Activated CD4-positive, alpha-beta T cell treated with anti-CD3 and anti-CD28 coated beads, Interleukin-2, amount 10 ng/mL, durations not matched to agents 7 days and 5 days (primary cell): ENCODE results near the gene ADD3. TPM values are rescaled to one million over a fixed set of nuclear protein-coding genes. Genes with fewer than 3 reads are reported as not detected.

Source experiments
- CTCF ChIA-PET: fragments of 350-600 bp; sonication (Branson Sonifier 250); formaldehyde crosslinking; loops from one replicate; lab custom pipeline; 2021; ENCODE audit warnings: antibody characterized with exemption; lab: Charles Lee
- POLR2A ChIA-PET: fragments of 350-600 bp; sonication (Branson Sonifier 250); formaldehyde crosslinking; loops from one replicate; lab custom pipeline; 2021; ENCODE audit warnings: antibody characterized with exemption; lab: Charles Lee
- DNase-seq: peaks from one replicate; pipeline ENCODE4 v3.0.0-alpha.2; 2020
- H3K27ac Mint-ChIP-seq: one replicate; pipeline ENCODE4 v1.8.0; 2021; ENCODE audit warnings: mild to moderate bottlenecking, moderate library complexity, mixed read lengths
- H3K27me3 Mint-ChIP-seq: one replicate; pipeline ENCODE4 v1.8.0; 2021; ENCODE audit warnings: mixed read lengths
- H3K36me3 Mint-ChIP-seq: one replicate; pipeline ENCODE4 v1.8.0; 2021; ENCODE audit warnings: low read depth, mixed read lengths
- H3K4me1 Mint-ChIP-seq: one replicate; pipeline ENCODE4 v1.8.0; 2021; ENCODE audit warnings: mixed read lengths
- H3K4me3 Mint-ChIP-seq: one replicate; pipeline ENCODE4 v1.8.0; 2021; ENCODE audit warnings: mild to moderate bottlenecking, moderate library complexity, mixed read lengths
- H3K9me3 Mint-ChIP-seq: one replicate; pipeline ENCODE4 v1.8.0; 2021; ENCODE audit warnings: mixed read lengths
- total RNA-seq, 2 experiments: library from RNA; stranded (reverse); gene quantifications; one replicate each; pipeline ENCODE4 v1.2.3, GENCODE V29; 2021

The ADD3 gene
- total RNA-seq, 2 experiments from 2014 or later = 360 to 444 TPM

GRCh38 chr10:110160081-110160480 is 152.3 kb downstream of the ADD3 start:
- peaks cover 84% of the 10 kb centered on the region for H3K27me3 Mint-ChIP-seq
- H3K9me3 Mint-ChIP-seq = no peaks in the 10 kb centered on the region
- H3K4me1 Mint-ChIP-seq = peaks cover 28% of the 10 kb centered on the region
- POLR2A ChIA-PET = no interaction called here
- H3K36me3 Mint-ChIP-seq = no peaks in the 10 kb centered on the region
- no peak overlapping the region for H3K27ac Mint-ChIP-seq
- H3K4me3 Mint-ChIP-seq = no peak overlapping the region
- DNase-seq = no peak
- CTCF ChIA-PET = interaction anchor here (0.9 to 1.2 kb wide), 2 partner anchors 51 to 126 kb away, joined by 3 to 5 read pairs; no protein-coding TSS in a partner anchor

GRCh38 chr10:110160522-110160921 is 152.7 kb downstream of the ADD3 start:
- POLR2A ChIA-PET = interaction anchor here (0.5 kb wide), 1 partner anchor 43 kb away, joined by 5 read pairs; no protein-coding TSS in a partner anchor
- DNase-seq = no peak
- H3K27me3 Mint-ChIP-seq = peaks cover 85% of the 10 kb centered on the region
- peaks cover 25% of the 10 kb centered on the region for H3K4me1 Mint-ChIP-seq
- H3K4me3 Mint-ChIP-seq = no peak overlapping the region
- no peaks in the 10 kb centered on the region for H3K9me3 Mint-ChIP-seq
- H3K27ac Mint-ChIP-seq = no peak overlapping the region
- no peaks in the 10 kb centered on the region for H3K36me3 Mint-ChIP-seq
- CTCF ChIA-PET = interaction anchor here (0.9 to 1.2 kb wide), 2 partner anchors 50 to 125 kb away, joined by 3 to 5 read pairs; no protein-coding TSS in a partner anchor

DNA sequence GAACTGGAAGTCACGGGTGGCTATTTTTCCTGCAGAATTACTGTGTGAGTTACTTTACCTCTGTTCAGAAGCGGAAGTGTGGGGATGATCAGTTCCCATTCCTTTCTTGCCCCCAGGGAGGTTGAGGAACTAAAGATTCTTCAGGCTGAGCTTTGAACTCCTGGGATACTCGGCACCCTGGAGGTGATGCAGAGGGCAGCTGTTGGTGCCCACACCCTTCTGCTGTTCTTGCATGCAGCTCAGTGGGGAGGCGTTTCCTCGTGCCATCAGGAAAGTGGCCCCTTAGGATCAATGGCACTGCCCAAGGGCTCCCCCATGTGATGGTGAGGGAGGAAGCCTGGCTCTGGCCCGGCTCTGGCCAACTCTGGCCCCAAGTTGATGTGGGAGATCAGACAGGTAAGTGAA is 155.0 kb downstream of the ADD3 start:
- Mint-ChIP-seq H3K9me3 (no peaks in the 10 kb centered on the region), H3K4me3 (no peak overlapping the region), H3K27me3 (peaks cover 82% of the 10 kb centered on the region), H3K36me3 (no peaks in the 10 kb centered on the region), H3K27ac (no peak overlapping the region), H3K4me1 (peaks cover 7% of the 10 kb centered on the region)
- ChIA-PET CTCF (interaction anchor here (1.0 to 1.8 kb wide), 2 partner anchors 12 to 93 kb away, joined by 3 to 4 read pairs; no protein-coding TSS in a partner anchor), POLR2A (no interaction called here)
- no peak for DNase-seq

DNA sequence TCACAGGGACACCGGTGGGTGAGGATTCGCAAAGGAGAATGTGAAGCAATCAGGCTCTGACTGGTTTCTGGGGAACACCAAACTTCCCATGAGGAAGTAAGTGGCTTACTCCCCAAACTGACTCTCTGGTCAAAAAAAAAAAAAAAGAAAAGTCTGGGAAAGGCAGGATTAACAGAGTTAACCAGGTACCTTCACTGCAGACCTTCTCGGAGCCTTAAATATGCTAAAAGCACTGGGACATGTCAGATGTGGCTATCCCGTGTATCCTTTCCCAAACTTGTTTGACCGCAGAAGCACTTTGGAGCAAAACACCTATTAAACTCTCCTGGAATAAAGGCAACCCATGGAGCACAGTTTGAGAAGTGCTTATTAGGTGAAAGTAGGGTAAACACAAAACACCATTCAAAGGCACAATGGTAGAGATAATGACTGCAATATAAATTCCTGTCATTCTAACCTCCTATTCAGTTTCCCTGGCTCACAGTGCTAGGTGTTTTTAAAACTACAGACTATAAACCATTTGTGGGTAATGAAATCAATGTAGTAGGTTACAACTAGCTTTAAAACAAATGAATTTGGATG is 155.5 kb downstream of the ADD3 start:
- Mint-ChIP-seq H3K4me1 (peaks cover 3% of the 10 kb centered on the region), H3K9me3 (no peaks in the 10 kb centered on the region), H3K27me3 (peaks cover 82% of the 10 kb centered on the region), H3K36me3 (no peaks in the 10 kb centered on the region), H3K4me3 (no peak overlapping the region), H3K27ac (no peak overlapping the region)
- DNase-seq = no peak
- ChIA-PET POLR2A (no interaction called here), CTCF (interaction anchor here (1.0 to 2.5 kb wide), 3 partner anchors 11 to 93 kb away, joined by 3 to 8 read pairs (median 4); no protein-coding TSS in a partner anchor)

- POLR2A ChIA-PET = no interaction called here
- Mint-ChIP-seq H3K27ac (no peak overlapping the region), H3K36me3 (no peaks in the 10 kb centered on the region)
These were observed 156.1 kb downstream of the ADD3 start for GRCh38 chr10:110163841-110164240.

GRCh38 chr10:110165239-110165638 is 157.5 kb downstream of the ADD3 start:
- H3K27me3 Mint-ChIP-seq = peaks cover 82% of the 10 kb centered on the region
- H3K27ac Mint-ChIP-seq = no peak overlapping the region
- no peaks in the 10 kb centered on the region for H3K36me3 Mint-ChIP-seq
- no peak for DNase-seq
- peaks cover 11% of the 10 kb centered on the region for H3K4me1 Mint-ChIP-seq
- CTCF ChIA-PET = interaction anchor here (0.5 to 2.5 kb wide), 3 partner anchors 13 to 213 kb away, joined by 6 to 8 read pairs (median 6); no protein-coding TSS in a partner anchor
- POLR2A ChIA-PET = no interaction called here
- no peak overlapping the region for H3K4me3 Mint-ChIP-seq
- no peaks in the 10 kb centered on the region for H3K9me3 Mint-ChIP-seq

More at GRCh38 chr10:110163841-110164240, 156.1 kb downstream of the ADD3 start:
- Mint-ChIP-seq H3K27me3 (peaks cover 82% of the 10 kb centered on the region), H3K4me1 (peaks cover 7% of the 10 kb centered on the region), H3K9me3 (no peaks in the 10 kb centered on the region), H3K4me3 (no peak overlapping the region)
- CTCF ChIA-PET = interaction anchor here (1.8 to 2.5 kb wide), 2 partner anchors 11 kb away, joined by 3 to 8 read pairs; no protein-coding TSS in a partner anchor
- no peak for DNase-seq

DNA sequence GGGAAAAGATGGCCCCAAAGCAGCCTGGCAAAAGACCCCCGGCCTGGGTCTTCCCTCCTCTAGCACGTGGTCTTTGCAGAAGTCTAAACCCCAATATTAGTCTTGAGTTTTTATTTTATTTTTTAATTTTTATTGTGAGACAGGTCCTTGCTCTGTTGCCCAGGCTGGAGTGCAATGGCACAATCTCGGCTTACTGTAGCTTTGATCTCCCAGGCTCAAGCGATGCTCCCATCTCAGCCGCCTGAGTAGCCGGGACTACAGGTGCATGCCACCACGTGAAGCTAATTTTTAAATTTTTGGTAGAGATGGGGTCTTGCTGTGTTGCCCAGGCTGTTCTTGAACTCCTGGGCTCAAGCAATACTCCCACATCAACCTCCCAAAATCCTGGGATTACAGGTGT is 159.4 kb downstream of the ADD3 start:
- CTCF ChIA-PET = interaction anchor here (1.7 kb wide), 1 partner anchor 9 kb away, joined by 8 read pairs; no protein-coding TSS in a partner anchor
- no peaks in the 10 kb centered on the region for H3K36me3 Mint-ChIP-seq

GRCh38 chr10:110168601-110169481 is 161.1 kb downstream of the ADD3 start:
- H3K4me1 Mint-ChIP-seq = peaks cover 16% of the 10 kb centered on the region
- H3K9me3 Mint-ChIP-seq = no peaks in the 10 kb centered on the region
- ChIA-PET CTCF (interaction anchor here (1.0 to 1.7 kb wide), 3 partner anchors 11 to 87 kb away, joined by 3 to 8 read pairs (median 5); no protein-coding TSS in a partner anchor), POLR2A (no interaction called here)
- H3K4me3 Mint-ChIP-seq = no peak overlapping the region
- no peak overlapping the region for H3K27ac Mint-ChIP-seq
- no peaks in the 10 kb centered on the region for H3K36me3 Mint-ChIP-seq
- peaks cover 73% of the 10 kb centered on the region for H3K27me3 Mint-ChIP-seq
- DNase-seq = no peak

More for the DNA sequence above, 159.4 kb downstream of the ADD3 start:
- peaks cover 83% of the 10 kb centered on the region for H3K27me3 Mint-ChIP-seq
- H3K27ac Mint-ChIP-seq = no peak overlapping the region
- POLR2A ChIA-PET = no interaction called here
- DNase-seq = no peak
- H3K4me1 Mint-ChIP-seq = peaks cover 16% of the 10 kb centered on the region
- H3K9me3 Mint-ChIP-seq = no peaks in the 10 kb centered on the region
- no peak overlapping the region for H3K4me3 Mint-ChIP-seq

GRCh38 chr10:110169586-110169985 is 161.8 kb downstream of the ADD3 start:
- peaks cover 71% of the 10 kb centered on the region for H3K27me3 Mint-ChIP-seq

DNA sequence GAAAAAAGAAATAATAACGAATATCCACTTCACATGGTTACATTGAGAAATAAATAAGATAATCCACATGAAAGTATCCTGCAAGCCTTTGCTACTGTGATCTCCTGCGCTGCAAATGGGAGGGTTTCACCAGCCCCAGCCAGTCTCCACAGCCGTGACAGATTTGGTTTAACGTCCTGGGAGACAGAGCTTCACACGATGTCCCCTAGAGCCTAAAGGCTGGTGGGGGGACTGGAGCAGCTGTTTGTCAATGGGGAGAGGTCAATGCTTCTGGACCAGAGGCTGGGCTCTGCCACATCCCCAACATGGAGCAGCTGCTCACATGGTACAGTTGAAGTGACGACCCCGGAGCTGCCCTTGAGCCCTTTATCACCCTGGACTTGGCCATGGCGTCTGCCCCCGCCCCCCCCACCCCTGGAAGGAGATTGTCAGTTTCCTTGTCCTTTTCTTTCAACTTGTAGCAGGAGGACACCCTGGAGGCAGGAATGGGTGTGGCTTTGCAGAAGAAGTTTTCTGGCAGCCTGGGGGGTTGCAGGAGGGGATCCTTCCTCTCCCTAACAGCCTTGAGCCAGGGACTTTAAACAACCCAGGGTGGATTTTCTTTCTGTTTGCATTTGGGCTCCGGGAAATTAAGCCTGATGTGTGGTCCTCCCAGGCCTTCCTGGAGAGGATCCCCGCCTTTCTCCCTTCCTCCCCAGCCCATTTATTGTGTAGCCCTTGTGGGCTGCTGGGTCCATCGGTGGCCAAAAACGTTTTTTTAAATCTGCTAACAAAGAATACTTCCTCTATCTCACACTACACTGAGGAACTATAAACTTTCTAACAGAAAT is 162.6 kb downstream of the ADD3 start:
- POLR2A ChIA-PET = interaction anchor here (0.7 kb wide), 1 partner anchor 13 kb away, joined by 13 read pairs; no protein-coding TSS in a partner anchor
- no peak overlapping the region for H3K27ac Mint-ChIP-seq
- DNase-seq = no peak
- no peaks in the 10 kb centered on the region for H3K9me3 Mint-ChIP-seq
- peaks cover 70% of the 10 kb centered on the region for H3K27me3 Mint-ChIP-seq
- no peaks in the 10 kb centered on the region for H3K36me3 Mint-ChIP-seq
- CTCF ChIA-PET = no interaction called here
- H3K4me3 Mint-ChIP-seq = no peak overlapping the region
- H3K4me1 Mint-ChIP-seq = peaks cover 16% of the 10 kb centered on the region

More at GRCh38 chr10:110169586-110169985, 161.8 kb downstream of the ADD3 start:
- Mint-ChIP-seq H3K36me3 (no peaks in the 10 kb centered on the region), H3K27ac (no peak overlapping the region), H3K4me3 (no peak overlapping the region), H3K9me3 (no peaks in the 10 kb centered on the region), H3K4me1 (peaks cover 16% of the 10 kb centered on the region)
- DNase-seq = no peak
- ChIA-PET CTCF (no interaction called here), POLR2A (no interaction called here)

DNA sequence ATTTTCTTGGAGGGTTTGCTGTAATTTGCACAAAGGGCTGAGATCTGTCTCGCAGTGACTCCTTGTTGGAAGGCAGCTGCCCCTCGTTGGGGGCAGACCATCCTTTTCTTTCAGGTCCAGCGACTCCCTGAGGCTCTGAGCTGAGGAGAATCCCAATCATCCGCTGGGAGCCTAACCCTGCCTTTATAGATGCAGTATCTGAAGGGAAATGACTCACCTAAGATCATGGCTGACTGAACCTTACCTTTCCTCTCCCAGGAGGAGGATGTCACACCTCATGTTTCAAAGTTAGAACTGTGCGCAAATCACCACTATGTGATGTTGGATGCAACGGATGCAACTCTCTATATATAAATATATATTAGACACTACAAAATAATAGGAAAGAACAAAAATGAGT is 163.2 kb downstream of the ADD3 start:
- CTCF ChIA-PET = no interaction called here
- H3K27me3 Mint-ChIP-seq = peaks cover 68% of the 10 kb centered on the region
- H3K27ac Mint-ChIP-seq = no peak overlapping the region
- DNase-seq = no peak
- H3K9me3 Mint-ChIP-seq = no peaks in the 10 kb centered on the region
- no peak overlapping the region for H3K4me3 Mint-ChIP-seq
- peaks cover 16% of the 10 kb centered on the region for H3K4me1 Mint-ChIP-seq
- H3K36me3 Mint-ChIP-seq = no peaks in the 10 kb centered on the region
- POLR2A ChIA-PET = interaction anchor here (0.7 kb wide), 1 partner anchor 14 kb away, joined by 13 read pairs; no protein-coding TSS in a partner anchor

GRCh38 chr10:110172155-110172554 is 164.4 kb downstream of the ADD3 start:
- Mint-ChIP-seq H3K27ac (no peak overlapping the region), H3K4me3 (no peak overlapping the region), H3K9me3 (no peaks in the 10 kb centered on the region), H3K27me3 (peaks cover 70% of the 10 kb centered on the region), H3K4me1 (peaks cover 19% of the 10 kb centered on the region), H3K36me3 (no peaks in the 10 kb centered on the region)
- ChIA-PET POLR2A (no interaction called here), CTCF (interaction anchor here (0.7 kb wide), 2 partner anchors 14 to 204 kb away, joined by 3 to 4 read pairs; no protein-coding TSS in a partner anchor)
- DNase-seq = no peak
